NCI-H2171 (cell line): ENCODE measurements around the gene TIPARP.
"Not testable (repeated sequence)": the region's sequence is repeated elsewhere in the genome, so short reads cannot be mapped to it uniquely, and the experiment has no call there.

Experiments
- DNase-seq: peaks from one replicate; lab custom pipeline; 2025; lab: John Stamatoyannopoulos, UW

TIPARP gene

GRCh38 chr3:156649681-156650080 lies 24.7 kb upstream of the TIPARP start:
- DNase-seq, result no peak

- DNase-seq, result not testable (repeated sequence)
Observed at GRCh38 chr3:156652661-156653060, 21.7 kb upstream of the TIPARP start.

- no peak for DNase-seq
Observed at GRCh38 chr3:156654834-156655233, 19.6 kb upstream of the TIPARP start.

GRCh38 chr3:156655819-156656550 lies 18.4 kb upstream of the TIPARP start:
- no peak for DNase-seq

GRCh38 chr3:156657440-156657839 lies 16.9 kb upstream of the TIPARP start:
- DNase-seq, result no peak

GRCh38 chr3:156657862-156658731 lies 16.3 kb upstream of the TIPARP start:
- DNase-seq, result no peak

- no peak for DNase-seq
Observed at GRCh38 chr3:156658732-156659090, 15.7 kb upstream of the TIPARP start.

GRCh38 chr3:156659260-156659659 lies 15.1 kb upstream of the TIPARP start:
- DNase-seq, result no peak

GRCh38 chr3:156661155-156661554 lies 13.2 kb upstream of the TIPARP start:
- DNase-seq, result no peak

- no peak for DNase-seq
Observed at GRCh38 chr3:156664011-156664830, 10.2 kb upstream of the TIPARP start.

GRCh38 chr3:156664831-156665178 lies 9.6 kb upstream of the TIPARP start:
- DNase-seq, result no peak

GRCh38 chr3:156665291-156665690 lies 9.1 kb upstream of the TIPARP start:
- no peak for DNase-seq

GRCh38 chr3:156666073-156666472 lies 8.3 kb upstream of the TIPARP start:
- no peak for DNase-seq

- DNase-seq, result no peak
Observed at GRCh38 chr3:156668073-156668763, 6.2 kb upstream of the TIPARP start.

GRCh38 chr3:156670077-156670476 lies 4.3 kb upstream of the TIPARP start:
- DNase-seq, result no peak

- DNase-seq, result no peak
Observed at GRCh38 chr3:156670652-156671051, 3.7 kb upstream of the TIPARP start.

GRCh38 chr3:156673732-156674045 lies 701 bp upstream of the TIPARP start:
- no peak for DNase-seq

- DNase-seq, result peak; percentile 69
Observed at GRCh38 chr3:156674911-156675829, 780 bp downstream of the TIPARP start.

- peak; percentile 51 for DNase-seq
Observed at GRCh38 chr3:156675830-156676767, 1.7 kb downstream of the TIPARP start.
